SK-N-MC (cell line): ENCODE results near the gene HMMR.

Experiments
- DNase-seq: peaks from one replicate; pipeline ENCODE4 v3.0.0-alpha.2; 2011; ENCODE audit warnings: low read depth, low spot score
- H3K27ac ChIP-seq: fragments of 200-600 bp; sonication (generic); 2 replicates; pipeline ENCODE4 v1.5.1; 2016; ENCODE audit warnings: mixed run types
- H3K36me3 ChIP-seq: fragments of 200-600 bp; sonication (generic); 2 replicates; pipeline ENCODE4 v1.6.1; 2017; ENCODE audit warnings: antibody characterized with exemption, low read length, mixed read lengths; ENCODE audit not compliant: insufficient read depth
- H3K4me3 ChIP-seq: fragments of 200-600 bp; sonication (generic); 2 replicates; pipeline ENCODE4 v1.5.1; 2016
- H3K9ac ChIP-seq: fragments of 200-600 bp; sonication (generic); 2 replicates; pipeline ENCODE4 v1.8.0; 2017; ENCODE audit warnings: mixed run types, mixed read lengths; ENCODE audit not compliant: insufficient read length
- H3K9me3 ChIP-seq: fragments of 200-600 bp; sonication (generic); 2 replicates; pipeline ENCODE4 v1.6.1; 2017; ENCODE audit warnings: low read depth, mild to moderate bottlenecking, antibody characterized with exemption, low read length, moderate library complexity, mixed read lengths
- EZH2 ChIP-seq: fragments of 200-600 bp; sonication (generic); IDR thresholded peaks from one replicate; pipeline ENCODE4 v1.6.1; 2017; ENCODE audit warnings: antibody characterized with exemption
- FOXP2 ChIP-seq: optimal IDR thresholded peaks from 2 replicates; pipeline ENCODE3; 2011; ENCODE audit warnings: mild to moderate bottlenecking, moderate library complexity; ENCODE audit not compliant: insufficient read depth; ENCODE audit errors: extremely low read length, control extremely low read depth
- POLR2AphosphoS5 ChIP-seq: IDR thresholded peaks from 2 replicates; pipeline ENCODE4 v1.6.1; 2012; ENCODE audit warnings: mild to moderate bottlenecking, low read depth, low read length, borderline replicate concordance

The HMMR gene

DNA sequence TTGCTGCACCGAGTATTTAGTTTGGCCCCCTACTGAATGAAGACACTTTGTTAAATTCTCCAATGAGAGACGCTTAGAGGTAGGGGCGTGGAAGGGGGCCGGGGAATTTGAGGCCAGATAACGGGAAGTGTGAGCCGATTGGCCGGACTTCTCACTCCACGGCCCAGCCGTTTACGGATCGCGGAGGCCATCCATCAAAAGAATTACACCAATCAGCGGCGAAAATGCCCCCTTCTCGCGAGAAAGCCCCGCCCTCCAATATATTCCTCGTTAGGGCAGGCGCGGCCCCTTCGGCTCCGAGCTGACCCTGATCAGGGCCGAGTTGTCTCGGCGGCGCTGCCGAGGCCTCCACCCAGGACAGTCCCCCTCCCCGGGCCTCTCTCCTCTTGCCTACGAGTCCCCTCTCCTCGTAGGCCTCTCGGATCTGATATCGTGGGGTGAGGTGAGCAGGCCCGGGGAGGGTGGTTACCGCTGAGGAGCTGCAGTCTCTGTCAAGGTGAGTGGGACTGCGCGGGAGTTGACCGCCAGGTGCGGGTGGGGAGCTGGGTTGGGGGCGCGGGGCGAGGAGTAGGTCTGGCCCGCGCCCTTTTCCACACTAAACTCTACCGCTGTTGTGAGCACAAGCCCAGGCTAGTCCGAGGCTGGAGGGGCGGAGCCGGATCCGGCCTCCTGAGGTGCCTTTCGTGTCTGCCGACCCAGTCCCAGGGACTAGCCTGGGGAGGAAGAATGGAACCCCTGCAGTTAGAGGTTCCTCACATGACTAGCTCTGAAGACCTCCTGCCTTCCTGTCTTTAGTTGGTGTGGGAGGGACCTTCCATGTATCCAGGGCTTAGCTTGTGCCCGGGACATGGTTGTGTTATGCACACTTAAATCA is 22.9 kb upstream of the HMMR start, which contains the start of gene CCNG1:
CCNG1 (plus strand) TSS at position 287 of the 874 bp plus-strand sequence. CDS start 1,662 bp downstream, outside the sequence.
- H3K27ac ChIP-seq = peak within 1 kb of the TSS; percentile 48; the same call in 1 of the 2 replicates
- peaks cover 33% of the 10 kb centered on the region for H3K36me3 ChIP-seq
- peak within 1 kb of the TSS; percentile 91 for H3K4me3 ChIP-seq
- DNase-seq = peak; percentile 78
- TF ChIP-seq FOXP2 (no peak), POLR2AphosphoS5 (peak; percentile 91)
- no peaks in the 10 kb centered on the region for H3K9me3 ChIP-seq
- H3K9ac ChIP-seq = peak within 1 kb of the TSS; percentile 81

DNA sequence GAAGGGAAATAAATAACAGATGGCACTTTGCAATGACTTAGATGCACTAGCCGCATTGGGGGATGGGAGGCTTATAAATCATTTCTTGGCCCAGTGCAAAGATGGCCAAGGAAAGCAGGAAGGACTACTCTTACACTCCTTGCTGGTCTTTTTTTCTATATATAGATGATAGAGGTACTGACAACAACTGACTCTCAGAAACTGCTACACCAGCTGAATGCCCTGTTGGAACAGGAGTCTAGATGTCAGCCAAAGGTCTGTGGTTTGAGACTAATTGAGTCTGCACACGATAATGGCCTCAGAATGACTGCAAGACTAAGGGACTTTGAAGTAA is 21.4 kb upstream of the HMMR start:
- no peaks in the 10 kb centered on the region for H3K9me3 ChIP-seq
- TF ChIP-seq FOXP2 (no peak), EZH2 (no peak), POLR2AphosphoS5 (no peak)
- peak overlapping the region; percentile 7 for H3K9ac ChIP-seq
- no peak overlapping the region; the same call in 1 of the 2 replicates for H3K4me3 ChIP-seq
- no peak for DNase-seq
- no peak overlapping the region for H3K27ac ChIP-seq
- peaks cover 48% of the 10 kb centered on the region for H3K36me3 ChIP-seq

DNA sequence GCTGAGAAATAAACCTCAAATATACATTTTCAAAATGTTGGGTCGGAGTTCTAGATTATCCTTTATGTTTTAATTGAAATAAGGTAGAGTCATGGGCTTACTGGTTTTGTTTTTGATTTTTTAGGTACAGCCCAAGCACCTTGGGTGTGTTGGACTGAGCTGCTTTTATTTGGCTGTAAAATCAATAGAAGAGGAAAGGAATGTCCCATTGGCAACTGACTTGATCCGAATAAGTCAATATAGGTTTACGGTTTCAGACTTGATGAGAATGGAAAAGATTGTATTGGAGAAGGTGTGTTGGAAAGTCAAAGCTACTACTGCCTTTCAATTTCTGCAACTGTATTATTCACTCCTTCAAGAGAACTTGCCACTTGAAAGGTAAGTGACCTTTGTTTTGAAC is 19.5 kb upstream of the HMMR start:
- Histone ChIP-seq H3K27ac (no peak overlapping the region), H3K9me3 (no peaks in the 10 kb centered on the region), H3K9ac (no peak overlapping the region), H3K36me3 (peaks cover 67% of the 10 kb centered on the region), H3K4me3 (no peak overlapping the region)
- no peak for DNase-seq
- TF ChIP-seq EZH2 (no peak), POLR2AphosphoS5 (no peak), FOXP2 (no peak)

DNA sequence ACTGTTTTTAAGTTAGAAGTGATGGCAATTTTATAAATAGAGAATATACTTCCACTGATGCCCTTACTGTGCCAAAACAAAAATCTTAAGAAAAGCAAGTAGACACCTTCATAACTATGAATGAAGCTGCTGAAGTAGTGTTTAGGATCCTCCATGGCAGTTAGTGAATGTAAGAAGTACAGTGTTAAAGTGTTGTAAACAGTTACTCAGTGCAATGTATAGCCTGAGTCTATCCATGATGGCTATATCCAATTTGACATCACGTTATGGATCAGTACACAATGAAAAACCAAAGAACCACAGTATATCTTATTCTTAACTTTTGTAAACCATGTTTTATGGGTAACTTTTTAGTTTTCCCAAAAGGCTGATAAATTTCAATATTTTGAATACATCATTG is 15.9 kb upstream of the HMMR start:
- H3K36me3 ChIP-seq = peaks cover 95% of the 10 kb centered on the region
- H3K9me3 ChIP-seq = no peaks in the 10 kb centered on the region
- no peak for TF ChIP-seq POLR2AphosphoS5
- no peak for TF ChIP-seq FOXP2
- TF ChIP-seq EZH2 = no peak
- H3K4me3 ChIP-seq = no peak overlapping the region
- no peak overlapping the region for H3K9ac ChIP-seq
- DNase-seq = no peak
- H3K27ac ChIP-seq = no peak overlapping the region

DNA sequence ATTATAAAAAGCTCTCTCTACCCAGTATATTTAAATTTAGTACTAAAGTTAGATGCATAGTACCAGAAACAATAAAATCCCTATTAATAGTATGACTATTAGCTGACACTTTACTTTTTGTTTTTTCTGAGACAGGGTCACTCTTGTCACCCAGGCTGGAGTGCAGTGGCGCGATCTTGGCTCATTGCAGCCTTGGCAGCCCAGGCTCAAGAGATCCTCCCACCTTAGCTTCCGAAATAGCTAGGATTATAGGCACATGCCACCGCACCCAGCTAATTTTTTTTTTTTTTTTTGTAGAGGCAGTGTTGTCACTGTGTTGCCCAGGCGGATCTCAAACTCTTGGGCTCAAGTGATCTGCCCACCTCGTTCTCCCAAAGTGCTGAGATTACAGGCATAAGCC is 15.1 kb upstream of the HMMR start:
- peaks cover 97% of the 10 kb centered on the region for H3K36me3 ChIP-seq
- H3K4me3 ChIP-seq = no peak overlapping the region
- no peak overlapping the region for H3K9ac ChIP-seq
- no peak for TF ChIP-seq EZH2
- no peak for TF ChIP-seq POLR2AphosphoS5
- no peak for TF ChIP-seq FOXP2
- H3K9me3 ChIP-seq = no peaks in the 10 kb centered on the region
- H3K27ac ChIP-seq = no peak overlapping the region
- no peak for DNase-seq

DNA sequence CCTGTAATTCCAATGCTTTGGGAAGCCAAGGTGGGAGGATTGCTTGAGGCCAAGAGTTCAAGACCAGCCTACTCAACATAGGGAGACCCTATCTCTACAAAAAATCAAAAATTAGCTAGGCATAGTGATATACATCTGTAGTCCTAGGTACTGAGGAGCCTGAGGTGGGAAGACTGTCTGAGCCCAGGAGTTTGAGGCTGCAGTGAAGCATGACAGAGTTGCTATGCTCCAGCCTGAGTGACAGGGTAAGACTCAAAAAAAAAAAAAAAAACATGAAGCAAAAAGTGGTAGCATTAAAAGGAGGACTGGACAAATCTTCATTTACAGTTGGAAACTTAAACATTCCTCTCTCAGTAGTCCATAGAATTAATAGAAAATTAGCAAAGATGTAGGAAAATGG is 13.2 kb upstream of the HMMR start:
- no peak for DNase-seq
- Histone ChIP-seq H3K4me3 (no peak overlapping the region), H3K9ac (no peak overlapping the region), H3K27ac (no peak overlapping the region), H3K36me3 (peaks cover 94% of the 10 kb centered on the region), H3K9me3 (no peaks in the 10 kb centered on the region)
- TF ChIP-seq POLR2AphosphoS5 (no peak), EZH2 (no peak), FOXP2 (no peak)

DNA sequence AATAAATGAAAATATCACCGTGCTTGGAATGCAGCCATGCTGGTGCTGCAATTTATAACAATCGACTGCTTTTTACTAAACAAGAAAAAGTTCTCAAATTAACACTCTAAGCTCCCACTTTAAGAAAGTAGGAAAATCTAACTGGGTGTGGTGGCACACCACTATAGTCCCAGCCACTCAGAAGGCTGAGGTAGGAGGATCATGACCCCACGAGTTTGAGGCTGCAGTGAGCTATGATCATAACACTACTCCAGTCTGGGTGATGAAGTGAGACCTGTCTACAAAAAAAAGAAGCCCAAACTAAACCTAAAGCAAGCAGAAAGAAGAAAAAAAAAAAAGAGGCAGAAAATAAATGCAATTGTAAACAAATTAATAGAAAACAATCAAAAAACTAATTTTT is 12.6 kb upstream of the HMMR start:
- no peak overlapping the region for H3K27ac ChIP-seq
- H3K9me3 ChIP-seq = no peaks in the 10 kb centered on the region
- DNase-seq = no peak
- H3K9ac ChIP-seq = no peak overlapping the region
- H3K4me3 ChIP-seq = no peak overlapping the region
- peaks cover 94% of the 10 kb centered on the region for H3K36me3 ChIP-seq
- no peak for TF ChIP-seq EZH2
- no peak for TF ChIP-seq FOXP2
- TF ChIP-seq POLR2AphosphoS5 = no peak

DNA sequence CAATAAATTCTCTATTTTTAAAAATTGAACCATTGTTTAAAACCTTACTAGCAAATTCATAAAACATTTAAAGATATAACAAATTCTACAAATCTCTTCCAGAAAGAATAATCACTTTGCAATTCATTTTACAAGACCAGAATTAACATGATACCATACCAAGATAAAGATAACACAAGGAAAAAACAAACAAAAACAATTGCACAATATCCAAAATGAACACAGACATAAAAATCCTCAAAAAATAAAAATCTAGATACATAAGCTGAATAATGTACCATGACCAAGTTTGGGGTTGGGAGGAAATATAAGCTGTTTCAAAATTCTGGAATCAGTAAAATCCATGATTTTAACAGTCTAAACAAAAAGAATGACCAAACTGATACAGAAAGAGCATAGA is 11.9 kb upstream of the HMMR start:
- H3K4me3 ChIP-seq = no peak overlapping the region
- no peak for DNase-seq
- peaks cover 93% of the 10 kb centered on the region for H3K36me3 ChIP-seq
- no peak overlapping the region for H3K9ac ChIP-seq
- TF ChIP-seq FOXP2 (no peak), POLR2AphosphoS5 (no peak), EZH2 (no peak)
- no peak overlapping the region for H3K27ac ChIP-seq
- no peaks in the 10 kb centered on the region for H3K9me3 ChIP-seq
